Measurements from ENCODE around the gene CERS6. TPM values are rescaled to one million over a fixed set of nuclear protein-coding genes. Genes with fewer than 3 reads are reported as not detected.

Gene CERS6
- total RNA-seq, 4 donors from 2014 or later = 46.6 to 67.7 (median 53.6) TPM

DNA sequence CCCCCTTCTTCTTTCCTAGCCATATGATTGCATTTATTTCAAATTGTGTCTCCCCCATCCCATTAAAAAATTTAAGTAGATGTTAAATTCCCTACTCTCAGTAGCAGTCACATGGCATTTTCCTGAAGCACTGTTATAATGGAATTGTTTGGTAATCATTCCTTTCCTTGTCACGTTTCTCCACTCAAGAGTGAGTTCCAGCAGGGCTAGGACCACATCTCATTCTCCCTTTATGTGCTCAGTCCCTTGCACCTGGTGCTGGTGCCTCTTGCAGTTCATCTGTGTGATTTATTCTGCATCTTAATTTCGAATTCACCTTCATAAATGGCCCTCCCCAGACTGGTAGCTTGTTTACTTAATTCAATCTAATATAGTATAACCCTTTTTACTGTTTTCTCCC is 276.0 kb downstream of the CERS6 start:
- intact Hi-C loops (cut with DNase I) = no loop called here
- Histone ChIP-seq H3K4me1 (peaks cover 10 to 28% (median 13%) of the 10 kb centered on the region in 4 donors), H3K36me3 (peaks cover 0 to 3% (median 0%) of the 10 kb centered on the region in 4 donors), H3K4me3 (no peak overlapping the region), H3K27me3 (no peaks in the 10 kb centered on the region), H3K9me3 (no peaks in the 10 kb centered on the region), H3K27ac (replicated peaks in 1 of 4) (no peak overlapping the region)
- TF ChIP-seq POLR2AphosphoS5 (IDR thresholded peaks at IDR 0.05) = no peak
- 91% methylated on average over 2 of the region's 2 CpGs for WGBS
- DNase-seq (ENCODE audit: extremely low spot score) = no peak

DNA sequence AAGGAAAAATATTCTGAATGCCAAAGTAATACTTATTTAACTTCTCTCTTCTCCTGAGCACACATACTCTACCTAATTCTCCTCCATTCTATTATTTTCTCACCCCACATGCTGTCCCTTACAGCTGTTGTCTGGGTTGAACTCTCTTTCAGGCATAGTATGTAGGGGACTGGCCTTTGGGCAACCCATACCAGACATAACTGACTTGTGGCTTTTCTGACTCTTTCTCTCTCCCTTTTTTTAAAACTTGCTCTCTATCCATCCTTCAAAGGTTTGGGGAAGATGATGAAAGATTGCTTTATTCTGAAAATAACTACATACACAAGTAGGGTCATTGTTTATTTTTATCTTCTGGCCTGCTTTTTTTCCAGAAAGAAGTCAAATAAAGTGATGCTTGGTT is 276.4 kb downstream of the CERS6 start:
- Histone ChIP-seq H3K27ac (replicated peaks in 1 of 4) (no peak overlapping the region), H3K4me3 (no peak overlapping the region), H3K36me3 (no peaks in the 10 kb centered on the region), H3K9me3 (no peaks in the 10 kb centered on the region), H3K4me1 (peaks cover 10 to 28% (median 14%) of the 10 kb centered on the region in 4 donors), H3K27me3 (no peaks in the 10 kb centered on the region)
- TF ChIP-seq POLR2A (IDR thresholded peaks at IDR 0.05; ENCODE audit: low read depth) (no peak), POLR2AphosphoS5 (IDR thresholded peaks at IDR 0.05) (no peak), EP300 (IDR thresholded peaks at IDR 0.05) (no peak)
- TF ChIP-seq, protein P1, sequence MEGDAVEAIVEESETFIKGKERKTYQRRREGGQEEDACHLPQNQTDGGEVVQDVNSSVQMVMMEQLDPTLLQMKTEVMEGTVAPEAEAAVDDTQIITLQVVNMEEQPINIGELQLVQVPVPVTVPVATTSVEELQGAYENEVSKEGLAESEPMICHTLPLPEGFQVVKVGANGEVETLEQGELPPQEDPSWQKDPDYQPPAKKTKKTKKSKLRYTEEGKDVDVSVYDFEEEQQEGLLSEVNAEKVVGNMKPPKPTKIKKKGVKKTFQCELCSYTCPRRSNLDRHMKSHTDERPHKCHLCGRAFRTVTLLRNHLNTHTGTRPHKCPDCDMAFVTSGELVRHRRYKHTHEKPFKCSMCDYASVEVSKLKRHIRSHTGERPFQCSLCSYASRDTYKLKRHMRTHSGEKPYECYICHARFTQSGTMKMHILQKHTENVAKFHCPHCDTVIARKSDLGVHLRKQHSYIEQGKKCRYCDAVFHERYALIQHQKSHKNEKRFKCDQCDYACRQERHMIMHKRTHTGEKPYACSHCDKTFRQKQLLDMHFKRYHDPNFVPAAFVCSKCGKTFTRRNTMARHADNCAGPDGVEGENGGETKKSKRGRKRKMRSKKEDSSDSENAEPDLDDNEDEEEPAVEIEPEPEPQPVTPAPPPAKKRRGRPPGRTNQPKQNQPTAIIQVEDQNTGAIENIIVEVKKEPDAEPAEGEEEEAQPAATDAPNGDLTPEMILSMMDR (IDR thresholded peaks at IDR 0.05) = no peak
- no peak for DNase-seq (ENCODE audit: extremely low spot score)
- intact Hi-C loops (cut with DNase I) = no loop called here

DNA sequence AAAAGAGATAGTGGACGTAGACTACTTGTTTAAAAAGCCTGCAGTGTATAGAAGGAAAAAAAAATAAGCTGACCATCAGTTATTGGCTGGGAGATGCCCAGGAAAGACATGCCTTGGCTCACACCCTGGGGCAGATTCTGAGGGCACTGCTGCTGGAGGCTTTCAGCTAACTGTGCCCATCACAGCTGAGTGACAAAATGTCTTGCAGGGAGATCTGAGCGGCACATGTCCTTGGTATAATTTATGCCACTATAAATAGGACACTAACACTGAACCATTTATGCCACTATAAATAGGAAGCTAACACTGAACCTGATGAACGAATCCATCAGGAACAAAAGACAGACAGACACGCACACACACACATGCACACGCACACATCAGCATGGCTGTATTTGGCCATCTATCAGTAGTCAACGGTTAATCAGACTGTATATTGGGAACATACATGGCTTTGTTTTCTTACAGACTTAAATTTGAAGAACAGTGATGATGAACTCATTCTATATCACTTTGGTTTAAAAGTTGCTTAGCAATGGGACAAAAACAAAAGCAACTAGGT is 278.2 kb downstream of the CERS6 start:
- DNase-seq (ENCODE audit: extremely low spot score) = no peak
- intact Hi-C loops (cut with DNase I) = no loop called here
- no peak for TF ChIP-seq POLR2AphosphoS5 (IDR thresholded peaks at IDR 0.05)
- TF ChIP-seq, protein P1 (IDR thresholded peaks at IDR 0.05) = no peak
- no peaks in the 10 kb centered on the region for H3K9me3 ChIP-seq
- no peaks in the 10 kb centered on the region for H3K36me3 ChIP-seq
- H3K27me3 ChIP-seq = no peaks in the 10 kb centered on the region
- H3K27ac ChIP-seq (replicated peaks in 1 of 4) = no peak overlapping the region
- no peak overlapping the region for H3K4me3 ChIP-seq
- H3K4me1 ChIP-seq = peaks cover 10 to 28% (median 17%) of the 10 kb centered on the region in 4 donors
- 74% methylated on average over 6 of the region's 6 CpGs for WGBS

DNA sequence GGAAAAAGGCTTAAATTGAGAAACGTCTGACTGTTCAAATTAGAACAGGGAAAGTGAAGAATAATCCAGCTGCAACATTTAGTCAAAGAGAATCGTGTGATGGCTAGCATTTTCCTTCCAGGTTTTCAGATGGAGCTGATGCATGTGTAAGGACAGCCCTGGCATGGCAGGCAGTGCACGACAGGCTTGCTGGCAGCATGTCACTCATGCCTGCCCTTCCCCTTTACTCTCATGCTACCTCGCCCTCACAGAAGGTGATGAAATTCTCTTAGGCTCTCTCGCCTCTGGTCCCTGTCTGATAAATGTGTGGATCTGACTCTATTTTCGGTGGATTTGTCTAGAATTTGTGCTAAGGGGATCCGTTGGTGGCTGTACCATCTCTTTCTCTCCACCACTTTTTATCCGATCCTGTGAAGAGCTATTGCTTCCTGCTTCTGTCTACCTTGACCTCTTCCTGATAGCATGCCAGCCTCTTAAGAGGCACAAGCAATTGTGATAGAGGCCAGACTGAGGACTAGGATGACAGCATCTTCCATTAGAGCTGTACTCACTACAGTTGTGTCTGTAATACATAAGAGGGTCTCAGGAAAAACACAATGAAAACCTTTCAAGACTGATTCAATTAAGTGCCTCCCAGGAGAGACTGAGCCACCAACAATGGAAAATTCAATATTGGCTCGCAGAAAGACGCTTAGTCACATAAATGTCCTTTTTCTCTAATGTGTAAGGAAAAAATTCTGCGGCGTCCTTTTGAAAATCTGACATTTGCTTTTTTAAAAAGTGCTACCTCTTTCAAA is 280.8 kb downstream of the CERS6 start:
- 93% methylated on average over 12 of the region's 12 CpGs for WGBS
- H3K4me1 ChIP-seq = peaks cover 5 to 19% (median 12%) of the 10 kb centered on the region in 4 donors
- TF ChIP-seq POLR2AphosphoS5 (IDR thresholded peaks at IDR 0.05) = no peak
- TF ChIP-seq EP300 (IDR thresholded peaks at IDR 0.05) = no peak
- TF ChIP-seq POLR2A (IDR thresholded peaks at IDR 0.05; ENCODE audit: low read depth) = no peak
- TF ChIP-seq, protein P1 (IDR thresholded peaks at IDR 0.05) = no peak
- no peak overlapping the region for H3K27ac ChIP-seq (replicated peaks in 1 of 4)
- intact Hi-C loops (cut with DNase I) = no loop called here
- H3K4me3 ChIP-seq = no peak overlapping the region
- no peak for DNase-seq (ENCODE audit: extremely low spot score)
- no peaks in the 10 kb centered on the region for H3K9me3 ChIP-seq
- H3K27me3 ChIP-seq = no peaks in the 10 kb centered on the region
- H3K36me3 ChIP-seq = no peaks in the 10 kb centered on the region

DNA sequence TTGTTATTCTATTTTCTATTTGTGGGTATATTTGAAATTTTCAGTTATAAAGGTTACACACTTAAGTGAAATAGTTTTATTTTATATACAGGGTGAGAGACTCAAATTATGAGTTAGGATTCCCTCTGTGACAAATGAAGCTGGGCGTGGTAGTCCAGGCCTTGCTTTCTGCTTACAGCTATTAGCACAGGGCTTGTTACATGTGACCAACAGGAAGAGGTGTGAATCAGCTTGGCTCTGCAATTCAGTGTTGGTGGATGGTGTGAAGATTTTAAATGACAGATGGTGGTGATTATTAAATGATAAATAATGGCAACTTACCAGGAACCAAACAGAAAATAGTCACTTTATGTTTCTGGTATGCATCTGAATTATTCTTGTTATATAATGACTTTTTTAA is 282.0 kb downstream of the CERS6 start:
- intact Hi-C loops (cut with DNase I) = no loop called here
- no peak overlapping the region for H3K4me3 ChIP-seq
- WGBS = 81% methylated on average over 1 of the region's 1 CpG
- no peaks in the 10 kb centered on the region for H3K36me3 ChIP-seq
- no peaks in the 10 kb centered on the region for H3K27me3 ChIP-seq
- H3K9me3 ChIP-seq = no peaks in the 10 kb centered on the region
- peaks cover 5 to 19% (median 9%) of the 10 kb centered on the region in 4 donors for H3K4me1 ChIP-seq
- no peak overlapping the region for H3K27ac ChIP-seq (replicated peaks in 1 of 4)
- no peak for DNase-seq (ENCODE audit: extremely low spot score)
- TF ChIP-seq POLR2AphosphoS5 (IDR thresholded peaks at IDR 0.05) = no peak
- TF ChIP-seq POLR2A (IDR thresholded peaks at IDR 0.05; ENCODE audit: low read depth) = no peak
- TF ChIP-seq, protein P1 (IDR thresholded peaks at IDR 0.05) = no peak
- TF ChIP-seq EP300 (IDR thresholded peaks at IDR 0.05) = no peak

Data from esophagus muscularis mucosa (tissue), 4 donors.